ENCODE results near the gene ELMO1.

The ELMO1 gene, protein sequence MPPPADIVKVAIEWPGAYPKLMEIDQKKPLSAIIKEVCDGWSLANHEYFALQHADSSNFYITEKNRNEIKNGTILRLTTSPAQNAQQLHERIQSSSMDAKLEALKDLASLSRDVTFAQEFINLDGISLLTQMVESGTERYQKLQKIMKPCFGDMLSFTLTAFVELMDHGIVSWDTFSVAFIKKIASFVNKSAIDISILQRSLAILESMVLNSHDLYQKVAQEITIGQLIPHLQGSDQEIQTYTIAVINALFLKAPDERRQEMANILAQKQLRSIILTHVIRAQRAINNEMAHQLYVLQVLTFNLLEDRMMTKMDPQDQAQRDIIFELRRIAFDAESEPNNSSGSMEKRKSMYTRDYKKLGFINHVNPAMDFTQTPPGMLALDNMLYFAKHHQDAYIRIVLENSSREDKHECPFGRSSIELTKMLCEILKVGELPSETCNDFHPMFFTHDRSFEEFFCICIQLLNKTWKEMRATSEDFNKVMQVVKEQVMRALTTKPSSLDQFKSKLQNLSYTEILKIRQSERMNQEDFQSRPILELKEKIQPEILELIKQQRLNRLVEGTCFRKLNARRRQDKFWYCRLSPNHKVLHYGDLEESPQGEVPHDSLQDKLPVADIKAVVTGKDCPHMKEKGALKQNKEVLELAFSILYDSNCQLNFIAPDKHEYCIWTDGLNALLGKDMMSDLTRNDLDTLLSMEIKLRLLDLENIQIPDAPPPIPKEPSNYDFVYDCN

GRCh38 chr7:37448636-37449361 is at the start of gene ELMO1:
TSS of gene ELMO1 (minus strand) at chr7:37448864. CDS start at chr7:37342690, 106,174 bp downstream.
- DNase-seq (ENCODE audit: low spot score) = peak; percentile 90
- peak; percentile 38 for TF ChIP-seq CTCF (IDR thresholded peaks at IDR 0.05; ENCODE audit: extremely low read depth, insufficient read depth, missing control alignments)
- in situ Hi-C loops (cut with MboI; ENCODE audit: low pct_unique_long_range_greater_than_20kb, low sequenced_read_pairs, unreplicated experiment) = no loop called here

DNA sequence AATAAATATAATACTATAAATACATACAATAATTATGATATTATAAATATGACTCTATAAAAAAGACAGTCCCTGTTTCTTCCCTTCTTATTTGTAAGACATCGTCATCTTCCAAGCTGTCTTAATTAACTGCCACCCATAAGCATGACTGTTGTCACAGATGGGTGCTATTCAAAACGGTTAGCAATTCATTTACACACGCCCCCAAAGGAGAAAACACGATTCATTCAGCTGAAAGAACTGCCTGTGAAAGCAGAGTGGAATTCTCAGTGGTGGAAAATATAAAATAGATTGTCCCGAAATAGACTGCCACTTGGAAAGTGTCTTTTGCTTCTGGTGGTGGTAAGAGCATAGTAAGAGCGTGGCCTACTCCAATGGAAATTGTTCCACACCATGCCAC is 48.9 kb upstream of the ELMO1 start:
- no peak for DNase-seq (ENCODE audit: low spot score)
- in situ Hi-C loops (cut with MboI; ENCODE audit: low pct_unique_long_range_greater_than_20kb, low sequenced_read_pairs, unreplicated experiment) = no loop called here
- no peak for TF ChIP-seq CTCF (IDR thresholded peaks at IDR 0.05; ENCODE audit: extremely low read depth, insufficient read depth, missing control alignments)

DNA sequence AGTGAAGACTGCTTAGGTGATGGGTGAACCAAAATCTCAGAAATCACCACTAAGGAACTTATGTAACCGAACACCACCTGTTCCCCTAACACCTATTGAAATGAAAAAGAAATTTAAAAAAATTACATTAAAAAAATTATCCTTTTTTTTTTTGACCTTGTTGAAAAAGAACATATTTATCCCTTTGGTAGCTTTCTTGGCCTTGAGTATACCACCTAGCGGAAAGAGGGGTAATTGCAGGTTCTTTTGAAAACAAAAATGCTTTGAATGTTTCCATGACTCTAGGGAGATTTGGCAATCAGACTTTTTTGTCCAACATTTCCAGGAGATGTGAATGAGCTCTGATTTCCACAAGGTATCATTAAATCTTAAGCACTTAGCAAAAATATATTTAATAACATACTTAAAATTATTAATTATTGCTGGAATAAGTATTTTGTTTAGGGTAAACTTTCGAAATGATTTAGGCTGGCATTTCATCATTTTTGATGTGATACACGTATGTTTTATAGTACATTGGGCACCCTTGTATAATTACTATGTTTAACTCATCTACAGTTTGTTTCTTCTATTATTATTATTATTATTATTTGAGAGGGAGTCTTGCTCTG is 47.0 kb upstream of the ELMO1 start:
- TF ChIP-seq CTCF (IDR thresholded peaks at IDR 0.05; ENCODE audit: extremely low read depth, insufficient read depth, missing control alignments) = peak; percentile 59
- in situ Hi-C loops (cut with MboI; ENCODE audit: low pct_unique_long_range_greater_than_20kb, low sequenced_read_pairs, unreplicated experiment) = no loop called here
- DNase-seq (ENCODE audit: low spot score) = peak; percentile 44

- in situ Hi-C loops (cut with MboI; ENCODE audit: low pct_unique_long_range_greater_than_20kb, low sequenced_read_pairs, unreplicated experiment) = no loop called here
- peak; percentile 39 for DNase-seq (ENCODE audit: low spot score)
- TF ChIP-seq CTCF (IDR thresholded peaks at IDR 0.05; ENCODE audit: extremely low read depth, insufficient read depth, missing control alignments) = no peak
These were observed 46.3 kb upstream of the ELMO1 start for GRCh38 chr7:37494926-37495325.

DNA sequence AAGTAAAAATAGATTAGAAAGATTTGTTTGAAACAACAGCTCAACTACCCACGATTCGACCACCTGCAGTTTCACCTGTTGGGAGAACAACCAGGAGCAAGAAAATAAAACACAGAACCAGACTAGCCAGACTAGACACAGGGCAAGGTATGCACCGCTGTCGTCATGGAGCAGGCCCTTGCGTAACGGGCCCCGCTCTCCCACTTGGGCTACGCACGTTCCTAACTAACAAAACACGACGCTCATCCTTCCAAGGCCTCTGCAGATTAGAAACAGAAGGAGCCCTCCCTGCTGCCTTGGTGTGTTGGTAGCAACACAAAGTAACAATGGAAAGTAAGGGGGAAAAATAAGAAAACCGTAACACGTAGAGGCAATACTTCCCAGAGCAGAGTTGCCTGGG is 45.1 kb upstream of the ELMO1 start:
- in situ Hi-C loops (cut with MboI; ENCODE audit: low pct_unique_long_range_greater_than_20kb, low sequenced_read_pairs, unreplicated experiment) = no loop called here
- no peak for DNase-seq (ENCODE audit: low spot score)
- TF ChIP-seq CTCF (IDR thresholded peaks at IDR 0.05; ENCODE audit: extremely low read depth, insufficient read depth, missing control alignments) = no peak

DNA sequence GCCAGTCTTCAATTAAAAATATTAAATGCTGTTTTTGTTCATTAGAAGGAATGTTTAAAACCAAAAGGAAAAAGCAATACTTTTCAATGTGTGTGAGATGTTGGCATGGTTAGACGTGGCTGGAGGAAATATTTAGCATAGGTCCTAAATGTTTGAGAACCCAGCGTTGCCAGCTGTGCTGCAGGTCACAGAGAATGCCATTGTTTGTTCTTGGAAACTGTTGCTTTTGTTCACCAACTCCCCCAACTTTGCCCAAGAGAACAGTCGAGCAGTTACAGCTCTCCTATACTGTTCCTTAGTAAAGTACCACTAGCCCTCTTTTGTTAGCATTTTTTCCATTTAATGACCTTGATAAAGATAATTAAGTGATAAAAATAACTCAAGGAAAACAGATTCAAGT is 44.5 kb upstream of the ELMO1 start:
- no peak for TF ChIP-seq CTCF (IDR thresholded peaks at IDR 0.05; ENCODE audit: extremely low read depth, insufficient read depth, missing control alignments)
- DNase-seq (ENCODE audit: low spot score) = no peak
- in situ Hi-C loops (cut with MboI; ENCODE audit: low pct_unique_long_range_greater_than_20kb, low sequenced_read_pairs, unreplicated experiment) = no loop called here

Data from GM13977 (cell line).